Mammary epithelial cell (primary cell): ENCODE results near the gene LYRM9.

ENCODE experiments used
- EZH2 ChIP-seq: IDR thresholded peaks from 2 replicates; pipeline ENCODE4 v1.6.1; 2012; ENCODE audit warnings: low read length, inconsistent platforms, borderline replicate concordance
- TF ChIP-seq, protein P1 (sequence below), 2 donors: IDR thresholded peaks in 1 of 2; conservative IDR thresholded peaks in 1 of 2; 2 replicates each; pipeline ENCODE4 v1.5.1; 2011 to 2012; ENCODE audit warnings: inconsistent platforms in 2 of 2, low read length in 2 of 2, mild to moderate bottlenecking in 2 of 2, control low read depth in 1 of 2, low read depth in 1 of 2; ENCODE audit not compliant: insufficient read depth in 1 of 2; ENCODE audit errors: extremely low read depth in 1 of 2

DNA sequence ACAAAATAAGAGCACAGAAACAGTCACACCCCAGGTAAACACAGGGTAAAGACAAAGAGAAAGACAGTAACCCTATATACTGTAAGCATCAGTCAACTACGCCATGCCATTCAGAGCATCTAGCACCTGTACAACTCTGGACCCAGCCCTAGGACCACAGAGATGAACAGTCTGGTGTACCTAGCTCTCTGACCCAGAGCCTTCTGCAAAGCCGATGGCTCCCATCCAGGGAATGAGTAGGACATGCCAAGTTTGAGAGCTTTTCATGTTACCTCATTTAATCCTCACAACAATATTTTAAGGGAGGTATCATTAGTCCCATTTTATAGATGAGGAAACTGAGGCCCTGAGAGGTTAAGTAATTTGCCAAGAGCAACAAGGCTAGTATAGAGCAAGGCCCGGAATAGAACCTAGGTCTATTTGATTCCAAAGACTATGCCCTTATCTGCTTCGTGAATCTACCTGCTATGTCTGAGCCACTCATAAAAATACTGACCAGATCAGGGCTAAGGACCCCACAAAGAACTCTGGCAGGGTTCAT, 3.4 kb downstream of the LYRM9 start:
- TF ChIP-seq, protein P1, sequence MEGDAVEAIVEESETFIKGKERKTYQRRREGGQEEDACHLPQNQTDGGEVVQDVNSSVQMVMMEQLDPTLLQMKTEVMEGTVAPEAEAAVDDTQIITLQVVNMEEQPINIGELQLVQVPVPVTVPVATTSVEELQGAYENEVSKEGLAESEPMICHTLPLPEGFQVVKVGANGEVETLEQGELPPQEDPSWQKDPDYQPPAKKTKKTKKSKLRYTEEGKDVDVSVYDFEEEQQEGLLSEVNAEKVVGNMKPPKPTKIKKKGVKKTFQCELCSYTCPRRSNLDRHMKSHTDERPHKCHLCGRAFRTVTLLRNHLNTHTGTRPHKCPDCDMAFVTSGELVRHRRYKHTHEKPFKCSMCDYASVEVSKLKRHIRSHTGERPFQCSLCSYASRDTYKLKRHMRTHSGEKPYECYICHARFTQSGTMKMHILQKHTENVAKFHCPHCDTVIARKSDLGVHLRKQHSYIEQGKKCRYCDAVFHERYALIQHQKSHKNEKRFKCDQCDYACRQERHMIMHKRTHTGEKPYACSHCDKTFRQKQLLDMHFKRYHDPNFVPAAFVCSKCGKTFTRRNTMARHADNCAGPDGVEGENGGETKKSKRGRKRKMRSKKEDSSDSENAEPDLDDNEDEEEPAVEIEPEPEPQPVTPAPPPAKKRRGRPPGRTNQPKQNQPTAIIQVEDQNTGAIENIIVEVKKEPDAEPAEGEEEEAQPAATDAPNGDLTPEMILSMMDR (conservative IDR thresholded peaks at IDR 0.05 in 1 of 2, IDR thresholded peaks at IDR 0.05 in 1 of 2; ENCODE audit: extremely low read depth in 1 of 2, insufficient read depth in 1 of 2, low read depth in 1 of 2, low read length in 2 of 2) = no peak
- TF ChIP-seq EZH2 = no peak
